Ishikawa (cell line): Measurements from ENCODE around the gene TMUB1.

Experiments used
- CEBPB ChIP-seq: IDR thresholded peaks from 2 replicates; pipeline ENCODE4 v1.6.1; 2012
- EP300 ChIP-seq: IDR thresholded peaks from 2 replicates; pipeline ENCODE4 v1.6.1; 2012; ENCODE audit warnings: borderline replicate concordance
- FOXM1 ChIP-seq: IDR thresholded peaks from 2 replicates; pipeline ENCODE4 v1.6.1; 2012; ENCODE audit warnings: low read depth, borderline replicate concordance
- RAD21 ChIP-seq: IDR thresholded peaks from 2 replicates; pipeline ENCODE4 v1.6.1; 2012; ENCODE audit warnings: low read depth
- TAF1 ChIP-seq: IDR thresholded peaks from 2 replicates; pipeline ENCODE4 v1.6.1; 2012; ENCODE audit warnings: low read depth, mild to moderate bottlenecking
- TCF12 ChIP-seq: IDR thresholded peaks from 2 replicates; pipeline ENCODE4 v1.6.1; 2012; ENCODE audit warnings: low read depth

DNA sequence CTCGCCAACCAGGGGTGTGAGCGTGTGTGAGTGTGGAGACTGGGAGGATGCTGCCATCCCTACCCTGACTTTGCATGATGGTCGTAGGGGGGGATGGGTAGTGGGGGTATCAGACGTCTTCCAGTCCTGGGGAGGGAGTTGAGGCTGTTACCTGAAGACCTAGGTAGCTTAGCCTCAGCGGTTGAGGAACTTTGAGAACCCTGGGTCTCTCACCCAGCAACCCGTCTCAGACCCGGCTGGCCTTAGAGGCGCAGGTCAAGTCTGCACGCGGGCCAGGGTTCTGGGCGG, 21.2 kb downstream of the TMUB1 start:
- TF ChIP-seq RAD21 (no peak), TAF1 (no peak), EP300 (no peak), FOXM1 (no peak), TCF12 (no peak), CEBPB (no peak)
